GM12872 (cell line): ENCODE results near the gene ENOX1.

Source experiments
- TF ChIP-seq, protein P1 (sequence below): IDR thresholded peaks from 3 replicates; pipeline ENCODE4 v1.5.1; 2011; ENCODE audit warnings: low read depth, mild to moderate bottlenecking, low read length, moderate library complexity; ENCODE audit not compliant: insufficient read depth

The ENOX1 gene

DNA sequence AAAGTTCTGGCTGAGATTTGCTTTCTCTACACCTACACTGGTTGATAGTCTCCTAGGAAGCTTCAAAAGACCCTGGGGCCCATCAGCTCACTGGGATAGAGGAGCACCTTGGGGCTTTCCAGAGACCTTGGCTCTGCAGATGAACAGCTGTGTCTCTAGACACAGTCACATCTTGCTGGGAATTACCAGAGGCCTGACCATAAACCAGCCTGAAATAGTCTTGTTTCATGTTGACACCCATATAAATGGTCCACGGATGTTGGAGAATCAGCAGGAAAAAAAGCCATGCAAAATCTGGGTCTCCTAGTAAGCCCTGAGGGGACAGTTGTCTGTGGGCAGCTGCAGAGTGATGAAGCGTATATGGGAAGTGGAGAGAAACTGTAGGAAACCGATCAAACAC lies 555.8 kb downstream of the ENOX1 start:
- TF ChIP-seq, protein P1, sequence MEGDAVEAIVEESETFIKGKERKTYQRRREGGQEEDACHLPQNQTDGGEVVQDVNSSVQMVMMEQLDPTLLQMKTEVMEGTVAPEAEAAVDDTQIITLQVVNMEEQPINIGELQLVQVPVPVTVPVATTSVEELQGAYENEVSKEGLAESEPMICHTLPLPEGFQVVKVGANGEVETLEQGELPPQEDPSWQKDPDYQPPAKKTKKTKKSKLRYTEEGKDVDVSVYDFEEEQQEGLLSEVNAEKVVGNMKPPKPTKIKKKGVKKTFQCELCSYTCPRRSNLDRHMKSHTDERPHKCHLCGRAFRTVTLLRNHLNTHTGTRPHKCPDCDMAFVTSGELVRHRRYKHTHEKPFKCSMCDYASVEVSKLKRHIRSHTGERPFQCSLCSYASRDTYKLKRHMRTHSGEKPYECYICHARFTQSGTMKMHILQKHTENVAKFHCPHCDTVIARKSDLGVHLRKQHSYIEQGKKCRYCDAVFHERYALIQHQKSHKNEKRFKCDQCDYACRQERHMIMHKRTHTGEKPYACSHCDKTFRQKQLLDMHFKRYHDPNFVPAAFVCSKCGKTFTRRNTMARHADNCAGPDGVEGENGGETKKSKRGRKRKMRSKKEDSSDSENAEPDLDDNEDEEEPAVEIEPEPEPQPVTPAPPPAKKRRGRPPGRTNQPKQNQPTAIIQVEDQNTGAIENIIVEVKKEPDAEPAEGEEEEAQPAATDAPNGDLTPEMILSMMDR = no peak

DNA sequence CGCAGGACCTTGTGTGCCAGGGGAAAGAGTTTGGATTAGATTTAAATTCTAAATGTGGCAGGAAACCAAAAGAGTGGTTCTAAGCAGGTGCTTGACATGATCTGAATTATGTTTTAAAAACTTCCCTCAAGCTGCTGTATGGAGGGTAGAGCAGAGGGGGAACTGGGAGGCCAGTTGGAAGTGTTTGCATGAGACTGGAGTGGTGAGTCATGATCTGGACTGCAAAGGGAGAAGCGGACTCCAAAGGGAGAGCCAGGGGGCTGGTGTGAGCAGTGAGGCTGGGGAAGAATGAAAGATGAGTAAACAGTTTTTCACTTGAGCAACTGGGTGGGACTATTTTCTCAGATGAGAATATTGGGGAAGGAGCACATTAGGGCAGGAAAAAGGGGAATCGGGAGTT lies 557.3 kb downstream of the ENOX1 start:
- TF ChIP-seq, protein P1 = no peak

DNA sequence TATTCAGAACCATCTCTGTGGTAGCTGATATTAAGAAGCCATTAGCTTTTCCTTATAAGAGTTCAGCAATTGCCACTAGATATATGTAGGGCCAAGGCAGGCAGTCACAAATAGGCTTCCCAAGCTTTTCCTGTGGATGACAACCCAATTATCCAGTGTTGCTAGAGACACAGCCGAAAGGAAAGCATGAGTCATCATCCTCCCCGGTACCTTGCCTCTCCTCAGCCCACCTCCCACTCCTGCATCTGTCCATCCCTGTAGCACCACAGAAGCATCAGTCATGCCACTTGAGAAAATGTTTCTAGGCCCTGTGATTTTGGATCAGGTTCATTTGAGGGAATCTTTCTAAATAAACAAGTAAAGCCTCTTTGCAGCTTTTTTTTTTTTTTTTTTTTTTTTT lies 559.1 kb downstream of the ENOX1 start:
- TF ChIP-seq, protein P1 = no peak

- TF ChIP-seq, protein P1 = no peak
These were observed 563.6 kb downstream of the ENOX1 start for GRCh38 chr13:43223216-43223615.

- TF ChIP-seq, protein P1 = no peak
These were observed 564.7 kb downstream of the ENOX1 start for GRCh38 chr13:43222086-43222485.

DNA sequence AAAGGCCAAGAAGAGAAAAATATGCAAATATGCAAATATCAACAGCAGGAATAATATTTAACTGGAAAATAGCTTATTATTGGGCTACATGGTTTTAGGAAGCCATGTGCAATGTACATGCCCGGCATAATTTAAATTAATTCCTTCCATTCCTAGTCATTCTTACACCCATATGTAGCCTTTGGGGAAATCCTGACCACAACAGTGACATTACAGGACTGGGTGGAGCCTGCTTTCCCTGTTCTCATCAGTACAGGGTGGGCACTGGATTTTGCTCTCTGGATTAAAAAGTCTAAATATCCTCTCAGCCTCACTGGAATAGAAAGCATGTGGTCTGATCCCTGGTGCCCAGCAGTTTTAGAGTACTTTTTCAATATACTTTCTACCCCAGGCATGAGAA lies 565.2 kb downstream of the ENOX1 start:
- TF ChIP-seq, protein P1 = no peak

GRCh38 chr13:43220873-43221595 lies 565.7 kb downstream of the ENOX1 start:
- TF ChIP-seq, protein P1 = no peak
